ENCODE data around the gene EFCAB6. TPM values are rescaled to one million over a fixed set of nuclear protein-coding genes. Genes with fewer than 3 reads are reported as not detected.

Gene EFCAB6
- total and polyA plus RNA-seq, 2 of the 13 experiments (the other 11 are each of a cell fraction or from before 2014, with no cell fraction given), result not detected

DNA sequence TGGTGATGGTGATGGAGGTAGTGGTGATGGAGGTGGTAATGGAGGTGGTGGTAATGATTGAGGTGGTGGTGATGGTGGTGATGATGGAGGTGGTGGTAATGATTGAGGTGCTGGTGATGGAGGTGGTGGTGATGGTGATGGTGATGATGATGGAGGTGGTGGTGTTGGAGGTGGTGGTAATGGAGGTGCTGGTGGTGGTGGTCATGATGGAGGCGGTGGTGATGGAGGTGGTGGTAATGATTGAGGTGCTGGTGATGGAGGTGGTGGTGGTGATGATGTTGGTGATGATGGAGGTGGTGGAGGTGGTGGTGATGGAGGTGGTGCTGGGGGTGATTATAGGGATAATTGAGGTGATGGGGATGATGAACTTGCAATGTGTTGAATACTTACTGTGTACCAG, 320.4 kb downstream of the EFCAB6 start (continued):
- TF ChIP-seq, protein P1, sequence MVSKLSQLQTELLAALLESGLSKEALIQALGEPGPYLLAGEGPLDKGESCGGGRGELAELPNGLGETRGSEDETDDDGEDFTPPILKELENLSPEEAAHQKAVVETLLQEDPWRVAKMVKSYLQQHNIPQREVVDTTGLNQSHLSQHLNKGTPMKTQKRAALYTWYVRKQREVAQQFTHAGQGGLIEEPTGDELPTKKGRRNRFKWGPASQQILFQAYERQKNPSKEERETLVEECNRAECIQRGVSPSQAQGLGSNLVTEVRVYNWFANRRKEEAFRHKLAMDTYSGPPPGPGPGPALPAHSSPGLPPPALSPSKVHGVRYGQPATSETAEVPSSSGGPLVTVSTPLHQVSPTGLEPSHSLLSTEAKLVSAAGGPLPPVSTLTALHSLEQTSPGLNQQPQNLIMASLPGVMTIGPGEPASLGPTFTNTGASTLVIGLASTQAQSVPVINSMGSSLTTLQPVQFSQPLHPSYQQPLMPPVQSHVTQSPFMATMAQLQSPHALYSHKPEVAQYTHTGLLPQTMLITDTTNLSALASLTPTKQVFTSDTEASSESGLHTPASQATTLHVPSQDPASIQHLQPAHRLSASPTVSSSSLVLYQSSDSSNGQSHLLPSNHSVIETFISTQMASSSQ (IDR thresholded peaks at IDR 0.05; ENCODE audit: low read depth), result no peak
- TF ChIP-seq, protein P1 (CRISPR knock-in tag; IDR thresholded peaks at IDR 0.05; ENCODE audit: borderline replicate concordance), result no peak

DNA sequence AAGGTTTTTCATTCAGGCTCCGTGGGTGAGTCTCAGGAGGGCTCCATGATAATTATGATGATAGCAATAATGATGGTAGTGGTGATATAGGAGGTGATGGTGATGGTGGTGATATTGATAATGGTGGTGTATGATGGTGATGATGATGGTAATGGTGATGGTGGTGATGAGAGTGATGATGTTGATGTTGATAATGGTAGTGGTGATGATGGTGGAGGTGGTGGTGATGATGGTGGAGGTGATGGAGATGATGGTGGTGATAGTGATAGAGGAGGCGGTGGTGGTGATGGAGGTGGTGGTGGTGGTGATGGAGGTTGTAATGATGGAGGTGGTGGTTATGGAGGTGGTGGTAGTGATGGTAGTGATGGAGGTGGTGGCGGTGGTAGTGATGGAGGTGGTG, 320.9 kb downstream of the EFCAB6 start:
- CTCF ChIA-PET (ENCODE audit: low intra/inter-chr PET ratio, low total read pairs), result no interaction called here
- POLR2A ChIA-PET, result no interaction called here
- peaks cover 1 to 2% of the 10 kb centered on the region in 2 experiments; a peak in 2 of 5 replicates for H3K27me3 ChIP-seq (ENCODE audit: control insufficient read depth in 1 of 2, insufficient read depth in 2 of 2, low read length in 2 of 2)

More for the DNA sequence above, 320.9 kb downstream of the EFCAB6 start:
- H3K36me3 ChIP-seq (replicated peaks in 1 of 2; ENCODE audit: control insufficient read depth in 1 of 2, insufficient read depth in 2 of 2, low read length in 2 of 2), result no peaks in the 10 kb centered on the region
- in situ Hi-C loops (cut with HindIII; ENCODE audit: extremely low pct_ligation_motif_present, low pct_unique_long_range_greater_than_20kb), result no loop called here
- no peak for FAIRE-seq
- intact Hi-C loops (cut with micrococcal nuclease; ENCODE audit: unreplicated experiment), result no loop called here
- no peak overlapping the region for H3K27ac ChIP-seq (ENCODE audit: extremely low read length, insufficient read depth, low read length)
- BruUV-seq (replicated peaks), result no TSS peak
- WGBS (ENCODE audit: low lambda C conversion rate), result 18% methylated on average over 3 of the region's 3 CpGs
- no peak overlapping the region for H3K4me3 ChIP-seq (replicated peaks in 1 of 3; ENCODE audit: insufficient read depth in 1 of 3, low read depth in 2 of 3, low read length in 3 of 3)
- no peak for DNase-seq (ENCODE audit: low spot score)
- H3K4me2 ChIP-seq (ENCODE audit: low read depth, low read length), result no peak overlapping the region
- no peaks in the 10 kb centered on the region for H4K20me1 ChIP-seq (ENCODE audit: insufficient read depth, low read length)
- H3K9me3 ChIP-seq (ENCODE audit: low read length), result no peaks in the 10 kb centered on the region
- no peaks in the 10 kb centered on the region for H3K4me1 ChIP-seq (ENCODE audit: insufficient read depth, low read length)
- TF ChIP-seq REPIN1 (CRISPR knock-in tag; IDR thresholded peaks at IDR 0.05; ENCODE audit: borderline replicate concordance, low read depth) (no peak), POLR2G (IDR thresholded peaks at IDR 0.05; ENCODE audit: low read depth, low read length) (no peak), NAIF1 (CRISPR knock-in tag; IDR thresholded peaks at IDR 0.05; ENCODE audit: borderline replicate concordance) (no peak), CREB1 (IDR thresholded peaks at IDR 0.05) (peak; percentile 72), CREB1 (CRISPR knock-in tag; IDR thresholded peaks at IDR 0.05) (no peak), HDAC6 (IDR thresholded peaks at IDR 0.05; ENCODE audit: low read depth, low read length) (no peak), ZNF788 (CRISPR knock-in tag; IDR thresholded peaks at IDR 0.05; ENCODE audit: borderline replicate concordance) (no peak)
- TF ChIP-seq, protein P2, sequence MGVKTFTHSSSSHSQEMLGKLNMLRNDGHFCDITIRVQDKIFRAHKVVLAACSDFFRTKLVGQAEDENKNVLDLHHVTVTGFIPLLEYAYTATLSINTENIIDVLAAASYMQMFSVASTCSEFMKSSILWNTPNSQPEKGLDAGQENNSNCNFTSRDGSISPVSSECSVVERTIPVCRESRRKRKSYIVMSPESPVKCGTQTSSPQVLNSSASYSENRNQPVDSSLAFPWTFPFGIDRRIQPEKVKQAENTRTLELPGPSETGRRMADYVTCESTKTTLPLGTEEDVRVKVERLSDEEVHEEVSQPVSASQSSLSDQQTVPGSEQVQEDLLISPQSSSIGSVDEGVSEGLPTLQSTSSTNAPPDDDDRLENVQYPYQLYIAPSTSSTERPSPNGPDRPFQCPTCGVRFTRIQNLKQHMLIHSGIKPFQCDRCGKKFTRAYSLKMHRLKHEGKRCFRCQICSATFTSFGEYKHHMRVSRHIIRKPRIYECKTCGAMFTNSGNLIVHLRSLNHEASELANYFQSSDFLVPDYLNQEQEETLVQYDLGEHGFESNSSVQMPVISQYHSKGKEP (CRISPR knock-in tag; IDR thresholded peaks at IDR 0.05), result no peak
- TF ChIP-seq, protein P3, sequence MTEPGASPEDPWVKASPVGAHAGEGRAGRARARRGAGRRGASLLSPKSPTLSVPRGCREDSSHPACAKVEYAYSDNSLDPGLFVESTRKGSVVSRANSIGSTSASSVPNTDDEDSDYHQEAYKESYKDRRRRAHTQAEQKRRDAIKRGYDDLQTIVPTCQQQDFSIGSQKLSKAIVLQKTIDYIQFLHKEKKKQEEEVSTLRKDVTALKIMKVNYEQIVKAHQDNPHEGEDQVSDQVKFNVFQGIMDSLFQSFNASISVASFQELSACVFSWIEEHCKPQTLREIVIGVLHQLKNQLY (CRISPR knock-in tag; IDR thresholded peaks at IDR 0.05), result no peak
- H2AFZ ChIP-seq (ENCODE audit: low read length), result no peak overlapping the region
- no peaks in the 10 kb centered on the region for H3K79me2 ChIP-seq (ENCODE audit: insufficient read depth, low read length)
- no peak overlapping the region for H3K9ac ChIP-seq (ENCODE audit: insufficient read depth, low read depth, low read length)
- ATAC-seq, result no peak

Measured in HepG2 (cell line).